ENCODE measurements around the gene CAPN12. TPM values are rescaled to one million over a fixed set of nuclear protein-coding genes. Genes with fewer than 3 reads are reported as not detected.

The CAPN12 gene
- total RNA-seq, 2 donors from 2014 or later, result 2.3 to 6.0 TPM

DNA sequence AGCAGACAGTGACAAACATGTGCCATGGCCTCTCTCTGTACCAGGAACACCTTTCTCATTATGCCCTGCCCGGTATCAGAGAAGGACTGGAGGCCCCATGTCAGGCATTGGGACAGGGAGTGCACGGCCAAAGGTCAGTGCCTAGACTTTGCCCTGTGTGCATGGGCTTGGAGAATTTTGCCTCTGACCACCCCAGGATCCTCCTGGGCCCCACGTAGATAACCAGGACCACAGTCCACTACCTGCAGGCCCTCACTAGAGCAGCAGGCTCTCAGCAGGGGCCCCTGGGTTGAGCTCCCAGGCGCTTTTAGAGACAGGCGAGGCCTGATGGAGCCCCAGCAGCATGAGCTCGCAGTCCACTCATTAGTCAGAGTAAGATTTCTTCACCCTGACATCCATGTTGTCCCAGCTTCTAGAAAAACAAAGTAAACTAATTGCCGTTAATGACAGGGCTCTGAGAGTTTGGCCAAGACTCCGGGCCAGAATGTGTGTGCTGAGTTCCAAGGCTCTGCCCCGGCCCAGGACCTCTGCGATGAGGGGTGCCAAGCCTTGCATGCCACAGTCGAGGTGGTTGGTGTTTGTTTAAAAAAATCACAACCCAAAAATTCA lies 42.7 kb downstream of the CAPN12 start:
- Histone ChIP-seq H3K27me3 (replicated peaks; ENCODE audit: insufficient read depth) (no peaks in the 10 kb centered on the region), H3K9me3 (no peaks in the 10 kb centered on the region), H3K4me1 (replicated peaks) (no peaks in the 10 kb centered on the region), H3K27ac (peak overlapping the region; percentile 26 to 31), H3K36me3 (peaks cover 0 to 6% of the 10 kb centered on the region in 2 donors), H3K4me3 (no peak overlapping the region)
- intact Hi-C loops (cut with DNase I), result no loop called here
- DNase-seq (ENCODE audit: low spot score), result no peak
- 52% methylated on average over 11 of the region's 11 CpGs for WGBS
- TF ChIP-seq POLR2A (IDR thresholded peaks at IDR 0.05) (no peak), POLR2AphosphoS5 (IDR thresholded peaks at IDR 0.05) (no peak)

GRCh38 chr19:38700902-38701454 lies 43.3 kb downstream of the CAPN12 start:
- no peak for DNase-seq (ENCODE audit: low spot score)
- whole genome bisulfite sequencing, result 66% methylated on average over 18 of the region's 18 CpGs
- intact Hi-C loops (cut with DNase I), result no loop called here
- no peaks in the 10 kb centered on the region for H3K27me3 ChIP-seq (replicated peaks; ENCODE audit: insufficient read depth)
- H3K4me1 ChIP-seq (replicated peaks), result no peaks in the 10 kb centered on the region
- TF ChIP-seq POLR2A (IDR thresholded peaks at IDR 0.05) (no peak), POLR2AphosphoS5 (IDR thresholded peaks at IDR 0.05) (no peak)
- TF ChIP-seq, protein P1, sequence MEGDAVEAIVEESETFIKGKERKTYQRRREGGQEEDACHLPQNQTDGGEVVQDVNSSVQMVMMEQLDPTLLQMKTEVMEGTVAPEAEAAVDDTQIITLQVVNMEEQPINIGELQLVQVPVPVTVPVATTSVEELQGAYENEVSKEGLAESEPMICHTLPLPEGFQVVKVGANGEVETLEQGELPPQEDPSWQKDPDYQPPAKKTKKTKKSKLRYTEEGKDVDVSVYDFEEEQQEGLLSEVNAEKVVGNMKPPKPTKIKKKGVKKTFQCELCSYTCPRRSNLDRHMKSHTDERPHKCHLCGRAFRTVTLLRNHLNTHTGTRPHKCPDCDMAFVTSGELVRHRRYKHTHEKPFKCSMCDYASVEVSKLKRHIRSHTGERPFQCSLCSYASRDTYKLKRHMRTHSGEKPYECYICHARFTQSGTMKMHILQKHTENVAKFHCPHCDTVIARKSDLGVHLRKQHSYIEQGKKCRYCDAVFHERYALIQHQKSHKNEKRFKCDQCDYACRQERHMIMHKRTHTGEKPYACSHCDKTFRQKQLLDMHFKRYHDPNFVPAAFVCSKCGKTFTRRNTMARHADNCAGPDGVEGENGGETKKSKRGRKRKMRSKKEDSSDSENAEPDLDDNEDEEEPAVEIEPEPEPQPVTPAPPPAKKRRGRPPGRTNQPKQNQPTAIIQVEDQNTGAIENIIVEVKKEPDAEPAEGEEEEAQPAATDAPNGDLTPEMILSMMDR (IDR thresholded peaks at IDR 0.05), result no peak
- H3K4me3 ChIP-seq, result no peak overlapping the region
- peaks cover 0 to 6% of the 10 kb centered on the region in 2 donors for H3K36me3 ChIP-seq
- no peaks in the 10 kb centered on the region for H3K9me3 ChIP-seq
- H3K27ac ChIP-seq, result peak overlapping the region; percentile 26 to 31

- Histone ChIP-seq H3K27ac (peak overlapping the region; percentile 26 to 31), H3K4me1 (replicated peaks) (no peaks in the 10 kb centered on the region), H3K27me3 (replicated peaks; ENCODE audit: insufficient read depth) (no peaks in the 10 kb centered on the region), H3K4me3 (no peak overlapping the region), H3K9me3 (no peaks in the 10 kb centered on the region), H3K36me3 (peaks cover 0 to 2% of the 10 kb centered on the region in 2 donors)
- TF ChIP-seq POLR2AphosphoS5 (IDR thresholded peaks at IDR 0.05), result no peak
- no peak for TF ChIP-seq POLR2A (IDR thresholded peaks at IDR 0.05)
- TF ChIP-seq, protein P1 (IDR thresholded peaks at IDR 0.05), result no peak
- DNase-seq (ENCODE audit: low spot score), result no peak
- intact Hi-C loops (cut with DNase I), result no loop called here
- 69% methylated on average over 20 of the region's 22 CpGs for WGBS
Observed at GRCh38 chr19:38700350-38700901, 43.8 kb downstream of the CAPN12 start.

GRCh38 chr19:38699647-38700349 lies 44.5 kb downstream of the CAPN12 start:
- intact Hi-C loops (cut with DNase I), result no loop called here
- H3K4me3 ChIP-seq, result no peak overlapping the region
- DNase-seq (ENCODE audit: low spot score), result no peak
- no peaks in the 10 kb centered on the region for H3K9me3 ChIP-seq
- TF ChIP-seq POLR2AphosphoS5 (IDR thresholded peaks at IDR 0.05) (no peak), POLR2A (IDR thresholded peaks at IDR 0.05) (no peak)
- TF ChIP-seq, protein P1 (IDR thresholded peaks at IDR 0.05), result no peak
- H3K36me3 ChIP-seq, result no peaks in the 10 kb centered on the region
- peak overlapping the region; percentile 26 to 35 for H3K27ac ChIP-seq
- no peaks in the 10 kb centered on the region for H3K27me3 ChIP-seq (replicated peaks; ENCODE audit: insufficient read depth)
- no peaks in the 10 kb centered on the region for H3K4me1 ChIP-seq (replicated peaks)
- WGBS, result 86% methylated on average over 18 of the region's 18 CpGs

GRCh38 chr19:38699027-38699346 lies 45.3 kb downstream of the CAPN12 start:
- DNase-seq (ENCODE audit: low spot score), result peak; percentile 64
- no peak overlapping the region for H3K4me3 ChIP-seq
- peak overlapping the region; percentile 35 to 36 for H3K27ac ChIP-seq
- no peaks in the 10 kb centered on the region for H3K36me3 ChIP-seq
- WGBS, result 42% methylated on average over 7 of the region's 7 CpGs
- TF ChIP-seq, protein P1 (IDR thresholded peaks at IDR 0.05), result peak in 1 of 4 experiments; percentile 32
- TF ChIP-seq POLR2AphosphoS5 (IDR thresholded peaks at IDR 0.05) (peak; percentile 47), POLR2A (IDR thresholded peaks at IDR 0.05) (no peak)
- intact Hi-C loops (cut with DNase I), result no loop called here
- no peaks in the 10 kb centered on the region for H3K9me3 ChIP-seq
- H3K27me3 ChIP-seq (replicated peaks; ENCODE audit: insufficient read depth), result no peaks in the 10 kb centered on the region
- no peaks in the 10 kb centered on the region for H3K4me1 ChIP-seq (replicated peaks)

All from prostate gland (tissue), 2 donors.